Thoracic aorta (tissue), 2 donors: ENCODE data around the gene ANO10. TPM values are rescaled to one million over a fixed set of nuclear protein-coding genes. Genes with fewer than 3 reads are reported as not detected.

Experiments
- ATAC-seq: fragments of 150-250 bp; one replicate; pipeline ENCODE4 v1.8.0; 2017; ENCODE audit warnings: low read depth; ENCODE audit not compliant: insufficient number of reproducible peaks, low FRiP score
- DNase-seq: peaks from one replicate; pipeline ENCODE4 v3.0.0-alpha.2; 2020; ENCODE audit warnings: low spot score
- H3K27ac ChIP-seq, 2 donors: fragments of 200-600 bp; sonication (generic); 1 replicate in 1 of 2; 2 replicates in 1 of 2; pipeline ENCODE4 v1.5.1; 2016; ENCODE audit warnings: mild to moderate bottlenecking in 2 of 2, moderate library complexity in 2 of 2
- H3K27me3 ChIP-seq: fragments of 200-600 bp; sonication (generic); replicated peaks from 2 replicates; pipeline ENCODE4 v1.6.0; 2016; ENCODE audit warnings: mild to moderate bottlenecking; ENCODE audit not compliant: insufficient read depth
- H3K36me3 ChIP-seq: fragments of 200-600 bp; sonication (generic); one replicate; pipeline ENCODE4 v1.5.1; 2016
- H3K4me1 ChIP-seq, 2 donors: fragments of 200-600 bp; sonication (generic); 1 replicate in 1 of 2; 2 replicates in 1 of 2; pipeline versions ENCODE4 v1.5.1 to v1.6.0; 2016; ENCODE audit warnings: low read depth in 2 of 2, mild to moderate bottlenecking in 1 of 2; ENCODE audit not compliant: control insufficient read depth in 1 of 2
- H3K4me3 ChIP-seq: fragments of 200-600 bp; sonication (generic); 2 replicates; pipeline ENCODE4 v1.5.1; 2016; ENCODE audit warnings: mild to moderate bottlenecking
- H3K9me3 ChIP-seq: fragments of 200-600 bp; sonication (generic); 2 replicates; pipeline ENCODE4 v1.5.1; 2016
- CTCF ChIP-seq: fragments of 200-600 bp; sonication (generic); IDR thresholded peaks from one replicate; pipeline ENCODE4 v1.5.1; 2019; ENCODE audit warnings: antibody characterized with exemption
- total RNA-seq, 2 donors: library from RNA; depleted of rRNA; stranded (reverse); fragments of >200 nt; gene quantifications; one replicate each; pipeline versions ENCODE4 v1.1.0 to v1.2.3, GENCODE V29; 2016

ANO10 gene
- total RNA-seq, 2 donors from 2014 or later, result 22.4 to 23.2 TPM

DNA sequence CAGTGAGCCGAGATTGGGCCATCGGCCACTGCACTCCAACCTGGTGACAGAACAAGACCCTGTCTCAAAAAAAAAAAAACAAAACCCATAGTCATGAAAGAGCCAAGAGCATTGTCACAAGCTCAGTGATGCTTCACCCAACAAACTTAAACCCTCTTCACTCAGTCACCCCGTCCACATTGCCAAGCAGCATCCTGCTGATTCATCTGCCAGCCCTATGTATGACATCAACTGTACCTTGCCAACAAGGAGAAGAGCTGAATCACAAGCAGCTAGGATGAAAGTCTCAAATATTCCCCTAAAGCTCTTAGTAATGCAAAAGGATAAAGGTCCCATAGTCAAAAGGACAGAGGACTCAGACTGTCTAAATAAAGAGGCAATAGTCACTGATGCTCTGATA lies 90.0 kb downstream of the ANO10 start:
- Histone ChIP-seq H3K4me3 (no peak overlapping the region), H3K27me3 (no peaks in the 10 kb centered on the region), H3K36me3 (no peaks in the 10 kb centered on the region), H3K9me3 (peaks cover 4% of the 10 kb centered on the region), H3K27ac (no peak overlapping the region), H3K4me1 (no peaks in the 10 kb centered on the region)
- ATAC-seq (no peak), DNase-seq (no peak)
- no peak for TF ChIP-seq CTCF

GRCh38 chr3:43528498-43529099 lies 93.2 kb downstream of the ANO10 start:
- peaks cover 4% of the 10 kb centered on the region for H3K9me3 ChIP-seq
- H3K4me3 ChIP-seq, result no peak overlapping the region
- no peak overlapping the region for H3K27ac ChIP-seq
- ATAC-seq, result no peak
- no peak for DNase-seq
- H3K4me1 ChIP-seq, result no peaks in the 10 kb centered on the region
- no peaks in the 10 kb centered on the region for H3K27me3 ChIP-seq
- TF ChIP-seq CTCF, result no peak
- H3K36me3 ChIP-seq, result no peaks in the 10 kb centered on the region

DNA sequence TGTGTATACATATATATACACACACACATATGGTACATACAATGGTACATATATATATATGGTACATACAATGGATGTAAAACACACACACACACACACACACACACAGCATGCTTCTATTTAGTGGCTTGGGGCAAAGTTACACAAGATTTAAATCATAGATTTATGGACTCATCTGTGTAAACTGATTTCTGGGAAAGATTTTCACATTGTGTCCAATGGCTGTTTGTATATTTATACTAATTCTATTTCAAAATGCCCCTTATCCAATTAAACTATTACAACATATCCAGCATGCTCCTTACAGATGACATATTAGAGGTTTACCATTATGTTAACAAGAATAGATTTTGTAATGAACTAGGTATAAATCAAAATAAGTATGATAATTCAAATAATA lies 94.9 kb downstream of the ANO10 start:
- Histone ChIP-seq H3K36me3 (no peaks in the 10 kb centered on the region), H3K4me3 (no peak overlapping the region), H3K4me1 (no peaks in the 10 kb centered on the region), H3K27ac (no peak overlapping the region), H3K27me3 (no peaks in the 10 kb centered on the region), H3K9me3 (peaks cover 4% of the 10 kb centered on the region)
- TF ChIP-seq CTCF, result no peak
- DNase-seq, result no peak
- no peak for ATAC-seq

GRCh38 chr3:43525941-43526607 lies 95.7 kb downstream of the ANO10 start:
- H3K27ac ChIP-seq, result no peak overlapping the region
- no peaks in the 10 kb centered on the region for H3K4me1 ChIP-seq
- no peak for DNase-seq
- no peak for TF ChIP-seq CTCF
- no peak for ATAC-seq
- H3K9me3 ChIP-seq, result peaks cover 4% of the 10 kb centered on the region
- H3K36me3 ChIP-seq, result no peaks in the 10 kb centered on the region
- H3K4me3 ChIP-seq, result no peak overlapping the region
- H3K27me3 ChIP-seq, result no peaks in the 10 kb centered on the region

DNA sequence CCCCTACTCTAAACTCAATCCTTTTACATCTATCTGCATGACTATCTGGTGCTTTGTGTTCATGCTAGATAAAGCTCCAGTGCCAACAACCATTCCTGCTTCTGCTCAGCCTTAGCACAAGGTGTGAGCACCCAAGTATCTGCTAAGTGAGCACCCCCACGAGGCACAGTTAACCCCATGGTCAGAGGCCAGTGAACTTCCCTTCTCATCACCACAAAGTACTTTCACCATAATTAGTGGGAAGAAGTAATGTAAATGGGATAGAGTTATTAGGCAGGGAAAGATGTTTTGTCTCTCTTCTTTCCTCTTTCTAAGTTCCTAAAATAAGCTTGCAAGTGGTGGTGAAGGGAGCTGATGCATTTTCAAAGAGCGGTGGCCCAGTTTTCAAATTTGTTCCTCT lies 96.4 kb downstream of the ANO10 start:
- Histone ChIP-seq H3K27me3 (no peaks in the 10 kb centered on the region), H3K9me3 (peaks cover 4% of the 10 kb centered on the region), H3K4me1 (no peaks in the 10 kb centered on the region), H3K4me3 (no peak overlapping the region), H3K27ac (no peak overlapping the region), H3K36me3 (no peaks in the 10 kb centered on the region)
- ATAC-seq, result no peak
- no peak for TF ChIP-seq CTCF
- no peak for DNase-seq
